PFSK-1 (cell line): ENCODE results near the gene KIF1C.

Experiments used
- FOXP2 ChIP-seq: optimal IDR thresholded peaks from 2 replicates; pipeline ENCODE3; 2011; ENCODE audit warnings: borderline replicate concordance, control low read depth, inconsistent platforms; ENCODE audit not compliant: insufficient read depth; ENCODE audit errors: extremely low read length, extremely low read depth
- POLR2AphosphoS5 ChIP-seq: IDR thresholded peaks from 2 replicates; pipeline ENCODE4 v1.6.1; 2012; ENCODE audit warnings: low read depth, mild to moderate bottlenecking, control low read depth, low read length, moderate library complexity
- REST ChIP-seq, 2 experiments: IDR thresholded peaks; 2 replicates each; pipeline versions ENCODE4 v1.6.1 to v1.8.0; 2011 to 2012; ENCODE audit warnings: low read depth in 2 of 2, low read length in 2 of 2, control low read depth in 1 of 2, inconsistent platforms in 1 of 2, mild to moderate bottlenecking in 1 of 2, moderate library complexity in 1 of 2; ENCODE audit not compliant: insufficient read depth in 1 of 2
- SIN3A ChIP-seq: IDR thresholded peaks from 2 replicates; pipeline ENCODE4 v1.6.1; 2012; ENCODE audit warnings: mild to moderate bottlenecking, low read length, moderate library complexity, borderline replicate concordance; ENCODE audit not compliant: insufficient read depth
- TAF1 ChIP-seq: IDR thresholded peaks from 2 replicates; pipeline ENCODE4 v1.6.1; 2012; ENCODE audit warnings: low read length, control low read depth, borderline replicate concordance; ENCODE audit not compliant: insufficient read depth

Gene KIF1C

GRCh38 chr17:5069724-5070123 is 72.0 kb downstream of the KIF1C start:
- TF ChIP-seq SIN3A: no peak
- no peak for TF ChIP-seq POLR2AphosphoS5
- TF ChIP-seq FOXP2: no peak
- no peak for TF ChIP-seq TAF1
- TF ChIP-seq REST (IDR thresholded peaks at IDR 0.05; ENCODE audit: insufficient read depth in 1 of 2, low read depth in 2 of 2, low read length in 2 of 2): no peak

- TF ChIP-seq TAF1: no peak
- no peak for TF ChIP-seq SIN3A
- no peak for TF ChIP-seq POLR2AphosphoS5
- no peak for TF ChIP-seq REST (IDR thresholded peaks at IDR 0.05; ENCODE audit: insufficient read depth in 1 of 2, low read depth in 2 of 2, low read length in 2 of 2)
- no peak for TF ChIP-seq FOXP2
Measured at GRCh38 chr17:5077781-5078105, 80.0 kb downstream of the KIF1C start.
